ENCODE results near the gene TRIM54.

DNA sequence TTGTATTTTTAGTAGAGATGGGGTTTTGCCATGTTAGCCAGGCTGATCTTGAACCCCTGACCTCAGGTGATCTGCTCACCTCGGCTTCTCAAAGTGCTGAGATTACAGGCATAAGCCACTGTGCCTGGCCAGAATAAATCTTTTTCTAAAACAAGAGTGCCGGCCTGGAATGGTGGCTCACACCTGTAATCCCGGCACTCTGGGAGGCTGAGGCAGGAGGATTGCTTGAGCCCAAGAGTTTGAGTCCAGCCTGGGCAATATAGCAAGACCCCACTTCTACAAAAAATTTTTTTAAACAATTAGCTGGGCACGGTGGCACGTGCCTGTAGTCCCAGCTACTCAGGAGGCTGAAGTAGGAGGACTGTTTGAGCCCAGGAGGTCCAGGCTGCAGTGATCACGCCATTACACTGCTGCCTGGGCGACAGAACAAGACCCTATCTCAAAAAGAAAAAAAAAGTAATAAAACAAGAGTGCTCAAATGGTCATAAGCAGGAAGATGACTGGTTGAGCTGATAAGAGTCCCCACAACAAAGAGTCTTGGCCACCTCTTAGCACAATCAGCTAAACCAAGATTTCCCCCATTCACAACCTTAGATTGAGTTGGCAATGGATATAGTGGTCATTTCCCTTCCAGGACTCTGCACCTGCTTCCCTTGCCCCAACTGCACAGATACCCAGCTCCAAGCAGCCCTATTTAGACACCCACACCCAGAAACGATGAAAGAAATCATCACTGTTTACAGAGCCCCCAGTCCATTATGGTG is 31.8 kb downstream of the TRIM54 start:
- TF ChIP-seq, protein P1, sequence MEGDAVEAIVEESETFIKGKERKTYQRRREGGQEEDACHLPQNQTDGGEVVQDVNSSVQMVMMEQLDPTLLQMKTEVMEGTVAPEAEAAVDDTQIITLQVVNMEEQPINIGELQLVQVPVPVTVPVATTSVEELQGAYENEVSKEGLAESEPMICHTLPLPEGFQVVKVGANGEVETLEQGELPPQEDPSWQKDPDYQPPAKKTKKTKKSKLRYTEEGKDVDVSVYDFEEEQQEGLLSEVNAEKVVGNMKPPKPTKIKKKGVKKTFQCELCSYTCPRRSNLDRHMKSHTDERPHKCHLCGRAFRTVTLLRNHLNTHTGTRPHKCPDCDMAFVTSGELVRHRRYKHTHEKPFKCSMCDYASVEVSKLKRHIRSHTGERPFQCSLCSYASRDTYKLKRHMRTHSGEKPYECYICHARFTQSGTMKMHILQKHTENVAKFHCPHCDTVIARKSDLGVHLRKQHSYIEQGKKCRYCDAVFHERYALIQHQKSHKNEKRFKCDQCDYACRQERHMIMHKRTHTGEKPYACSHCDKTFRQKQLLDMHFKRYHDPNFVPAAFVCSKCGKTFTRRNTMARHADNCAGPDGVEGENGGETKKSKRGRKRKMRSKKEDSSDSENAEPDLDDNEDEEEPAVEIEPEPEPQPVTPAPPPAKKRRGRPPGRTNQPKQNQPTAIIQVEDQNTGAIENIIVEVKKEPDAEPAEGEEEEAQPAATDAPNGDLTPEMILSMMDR (IDR thresholded peaks at IDR 0.05) = no peak
- no peak for TF ChIP-seq ZFX (IDR thresholded peaks at IDR 0.05; ENCODE audit: borderline replicate concordance)

Measured in 22Rv1 (cell line).